Measurements from ENCODE around the gene ERO1B.

Gene ERO1B

DNA sequence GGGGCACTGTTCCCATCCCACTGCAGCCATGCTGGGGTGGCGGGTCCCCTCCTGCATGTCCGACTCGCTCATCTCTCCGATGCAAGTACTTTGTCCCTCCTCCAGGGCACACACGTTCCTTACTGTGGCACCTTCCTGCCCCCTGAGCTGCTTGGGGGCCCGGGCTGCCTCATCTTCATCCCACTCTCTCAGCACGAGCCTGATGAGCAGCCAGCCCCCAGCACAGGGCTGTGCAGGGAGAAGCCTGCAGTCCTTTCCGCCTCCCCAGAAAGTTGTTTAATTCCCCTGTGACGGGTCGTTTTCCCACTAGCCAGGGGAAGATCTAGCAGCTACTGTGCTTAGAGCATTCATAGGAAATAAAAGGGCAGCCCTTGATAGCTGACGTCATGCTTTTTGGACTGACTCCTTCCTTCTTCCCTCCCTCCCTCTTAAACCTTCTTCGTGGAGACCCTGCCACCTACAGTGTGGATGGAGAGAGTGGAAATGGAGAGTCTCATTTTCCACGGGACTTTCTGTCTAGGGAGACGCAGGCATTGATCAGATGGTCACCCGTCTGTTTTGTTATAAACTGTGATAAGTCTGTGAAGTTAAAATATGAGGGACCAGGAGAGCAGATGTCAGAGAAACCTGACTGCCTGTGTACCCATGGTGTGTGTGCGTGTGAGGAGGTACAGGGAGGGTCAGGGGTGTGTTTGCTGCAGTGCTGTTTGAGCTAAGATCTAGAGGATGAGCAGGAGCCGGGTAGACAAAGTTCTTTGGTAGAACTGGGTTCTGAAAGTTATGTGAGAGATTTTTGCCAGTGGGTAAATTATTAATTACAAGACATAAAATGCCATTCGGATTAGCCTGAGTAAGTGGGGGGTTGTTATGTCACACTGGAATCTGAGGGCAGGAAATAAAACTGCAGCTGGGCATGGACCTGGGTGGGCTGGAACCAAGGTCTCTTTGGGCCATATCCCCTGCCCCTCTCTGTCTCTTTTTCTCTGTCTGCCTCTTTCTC, 105.1 kb downstream of the ERO1B start:
- no peak for DNase-seq

DNA sequence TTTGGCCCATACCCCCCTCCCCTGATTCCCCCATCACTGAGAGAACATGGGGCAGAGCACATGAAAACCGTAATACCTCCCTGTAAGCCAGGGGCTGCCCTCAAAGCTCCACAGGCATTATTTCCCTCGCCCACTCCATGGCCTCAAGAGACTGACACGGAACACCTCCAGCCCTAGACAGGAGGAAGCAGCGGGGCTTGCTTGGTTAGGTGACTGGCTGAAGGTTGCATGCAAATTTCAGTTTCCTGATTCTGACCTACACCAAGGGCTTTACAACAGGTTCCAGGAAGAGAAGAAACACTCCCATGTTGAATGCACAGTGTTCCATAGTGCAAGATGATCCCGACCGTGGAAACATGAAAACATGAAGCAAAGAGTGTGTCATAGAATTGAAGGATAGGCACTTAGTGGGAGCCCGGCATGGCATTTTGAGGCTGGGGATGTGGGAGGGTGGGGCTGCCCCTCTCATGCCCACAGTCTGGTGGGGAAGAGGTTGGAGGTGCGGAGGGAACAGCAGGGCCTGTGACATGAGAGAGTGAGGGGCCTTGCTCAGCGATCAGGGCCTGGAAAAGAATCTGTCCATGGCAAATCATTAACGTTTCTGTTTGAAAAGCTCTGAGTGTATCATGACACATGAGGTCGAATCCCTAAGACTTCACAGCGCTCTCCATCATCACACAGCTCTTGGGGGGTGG, 106.0 kb downstream of the ERO1B start:
- DNase-seq, result no peak

DNA sequence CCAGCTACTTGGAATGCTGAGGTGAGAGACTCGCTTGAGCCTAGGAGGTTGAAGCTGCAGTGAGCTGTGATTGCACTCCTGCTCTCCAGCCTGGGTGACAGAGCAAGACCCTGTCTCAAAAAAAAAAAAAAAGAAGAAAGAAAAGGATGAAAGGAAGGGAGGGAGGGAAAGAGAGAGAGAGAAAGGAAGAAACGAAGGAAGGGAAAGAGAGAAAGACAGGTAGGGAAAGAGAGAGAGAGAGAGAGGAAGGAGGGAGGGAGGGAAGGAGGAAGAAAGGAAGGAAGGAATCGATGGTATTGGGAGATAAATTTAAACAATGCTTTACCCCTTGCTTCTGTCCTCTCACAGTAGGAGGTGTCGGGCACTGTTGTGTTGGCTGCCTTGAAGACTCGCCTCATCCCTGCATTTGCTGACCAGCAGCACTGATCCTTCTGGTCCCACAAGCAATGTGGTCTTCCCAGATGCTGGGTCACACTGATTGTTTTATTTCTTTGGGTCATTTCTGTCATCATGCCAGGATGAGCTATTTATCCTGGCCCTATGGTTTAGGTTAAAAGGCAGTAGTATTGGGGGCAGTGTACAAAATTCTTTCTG, 108.5 kb downstream of the ERO1B start:
- DNase-seq, result no peak

DNA sequence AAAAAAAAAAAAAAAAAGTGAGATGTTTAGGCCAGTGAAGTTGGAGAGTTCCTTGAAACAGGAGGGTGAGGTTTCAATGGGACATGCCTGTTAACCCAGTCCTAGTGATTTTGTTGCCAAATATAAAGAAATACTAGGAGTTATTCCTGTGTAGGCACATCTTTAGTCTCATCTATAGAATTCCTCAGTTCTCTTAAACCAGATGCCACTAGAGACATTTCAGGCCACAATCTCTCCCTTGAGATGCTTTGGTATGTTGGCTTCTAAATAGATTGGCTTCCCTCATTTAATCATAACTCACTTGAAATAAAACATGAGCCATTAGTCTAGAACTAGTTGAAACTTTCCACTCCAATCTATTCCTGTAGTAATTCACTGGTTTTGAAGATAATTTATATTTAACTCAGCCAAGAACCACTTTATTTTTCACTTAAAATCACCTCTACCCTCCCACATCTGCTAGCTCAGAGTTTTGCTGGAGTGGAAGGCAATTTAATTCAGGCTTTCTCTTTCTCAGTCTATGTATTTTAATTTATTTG, 109.6 kb downstream of the ERO1B start:
- DNase-seq, result no peak

DNA sequence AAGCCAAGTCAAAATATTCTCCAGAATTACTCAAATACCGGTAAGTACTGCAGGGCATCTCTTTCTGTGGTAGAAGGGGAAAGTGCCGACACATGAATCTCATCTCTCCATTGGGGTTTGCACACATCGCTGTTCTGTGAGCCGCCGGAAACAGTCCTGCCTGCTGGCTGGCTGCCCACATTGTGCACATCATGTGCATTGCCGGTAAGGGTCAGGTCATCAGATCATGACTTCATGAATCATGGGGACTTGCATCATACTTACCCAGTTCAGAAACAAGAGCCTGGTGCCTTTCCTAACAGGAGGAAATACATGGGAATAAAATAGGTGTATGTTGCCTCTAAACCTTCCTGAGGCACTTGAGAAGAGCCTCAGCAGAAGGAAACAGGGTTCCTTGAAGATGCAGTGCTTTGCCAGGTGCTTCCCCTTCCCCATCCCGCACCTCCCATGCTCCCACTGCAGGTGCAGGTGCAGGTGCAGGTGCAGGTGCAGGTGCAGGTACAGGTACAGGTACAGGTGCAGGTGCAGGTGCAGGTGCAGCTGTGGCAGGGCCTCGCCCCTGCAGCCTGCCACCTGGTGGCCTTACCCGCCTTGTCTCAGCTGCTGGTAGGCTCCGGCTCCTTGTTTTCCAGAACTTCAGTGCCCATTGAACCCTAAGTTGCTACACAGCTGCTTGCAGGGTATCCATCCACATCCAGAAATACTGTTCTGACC, 112.9 kb downstream of the ERO1B start:
- no peak for DNase-seq

DNA sequence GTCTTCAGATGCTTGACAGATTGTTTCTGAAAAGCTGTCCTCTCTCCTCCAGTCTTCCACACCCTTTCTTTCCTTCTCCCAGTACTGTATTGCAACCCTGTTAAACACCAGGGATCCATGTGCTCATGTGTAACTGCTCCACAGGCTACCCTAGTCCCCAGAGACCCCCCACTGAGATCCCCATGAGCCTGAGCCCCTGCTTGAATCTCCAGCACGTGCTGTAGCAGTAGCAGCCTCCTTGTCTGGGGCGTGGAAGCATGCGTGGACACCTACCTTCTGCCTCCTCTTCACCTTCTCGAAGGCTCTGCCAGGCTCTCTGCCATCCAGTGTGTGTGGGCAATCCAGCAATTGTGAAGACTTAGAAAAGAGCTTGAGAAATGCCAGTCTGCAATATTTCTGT, 114.2 kb downstream of the ERO1B start:
- DNase-seq, result peak; percentile 47

DNA sequence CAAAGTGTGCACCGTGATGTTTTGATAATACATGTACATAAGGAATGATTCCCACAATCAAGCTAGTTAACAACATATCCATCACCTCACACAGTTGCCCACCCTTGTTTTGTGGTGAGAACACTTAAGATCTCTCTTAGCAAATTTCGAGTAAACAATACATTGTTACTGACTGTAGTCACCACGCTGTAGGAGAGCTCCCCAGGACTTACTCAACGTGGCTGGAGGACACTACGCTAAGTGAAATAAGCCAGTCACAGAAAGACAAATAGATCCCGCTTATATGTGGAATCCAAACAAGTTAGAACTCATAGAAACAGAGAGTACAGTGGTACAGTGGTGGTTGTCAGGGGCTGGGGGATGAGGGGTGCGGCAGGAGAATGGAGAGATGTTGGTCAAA, 114.6 kb downstream of the ERO1B start:
- DNase-seq, result peak; percentile 21

DNA sequence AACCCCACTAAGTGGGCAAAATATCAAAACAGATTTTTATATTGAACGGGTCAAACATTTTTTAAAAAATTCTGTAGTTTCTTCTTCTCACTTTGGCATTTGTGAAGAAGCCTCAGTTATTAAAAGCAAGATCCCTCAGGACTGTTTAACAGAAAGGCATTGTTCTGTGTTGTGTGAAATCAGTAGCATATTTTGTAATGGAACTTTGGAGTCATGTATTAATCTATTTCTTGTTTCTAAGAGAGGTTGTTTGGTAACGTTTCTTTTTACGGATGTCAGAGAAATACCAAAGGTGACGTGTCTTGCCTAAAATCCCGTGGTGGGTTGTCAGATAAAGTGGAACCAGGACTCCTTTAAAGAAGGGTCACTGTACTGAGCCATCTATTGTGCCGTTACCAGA, 115.7 kb downstream of the ERO1B start:
- no peak for DNase-seq

Measured in activated CD8-positive, alpha-beta memory T cell treated with anti-CD3 and anti-CD28 coated beads for 24 hours (primary cell).